Globus pallidus (tissue), 1 donor: ENCODE results near the gene NR2F1-AS1.

Source experiments
- DNase-seq: peaks from one replicate; pipeline ENCODE4 v3.0.0-alpha.2; 2015; ENCODE audit warnings: low spot score

Gene NR2F1-AS1

DNA sequence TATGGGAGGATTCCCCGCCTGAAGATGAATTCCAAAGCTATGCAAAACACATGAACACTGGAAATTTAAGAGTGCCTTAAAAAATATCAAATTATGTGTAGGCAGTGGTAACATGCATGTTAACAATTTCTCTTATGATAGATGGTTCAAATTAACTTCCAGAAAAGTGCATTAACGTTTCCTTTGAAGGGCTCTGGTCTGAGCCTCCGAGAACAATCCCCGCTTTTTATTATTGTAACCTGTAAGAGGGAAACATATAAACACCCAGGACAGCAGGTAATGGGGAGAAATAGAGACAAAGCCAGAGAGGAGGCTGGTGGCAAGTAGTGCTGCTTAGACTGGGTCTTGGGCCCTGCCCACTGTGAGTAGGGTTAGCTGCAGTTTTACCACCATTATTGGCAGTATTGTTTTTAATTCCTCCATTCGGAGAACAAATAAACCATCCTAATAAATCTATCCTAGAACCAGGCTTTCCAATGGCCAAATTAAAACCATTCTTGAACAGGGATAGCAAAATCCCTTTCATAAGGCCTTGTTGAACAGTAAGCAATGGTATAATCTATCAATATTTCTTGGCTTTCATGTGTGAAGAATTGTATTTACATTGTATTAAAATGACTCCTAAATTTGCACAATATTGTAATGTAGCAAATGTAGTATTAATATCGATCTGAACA lies 8.3 kb upstream of the NR2F1-AS1 start:
- no peak for DNase-seq

- no peak for DNase-seq
These were observed 7.5 kb upstream of the NR2F1-AS1 start for GRCh38 chr5:93588352-93589151.

GRCh38 chr5:93587597-93588351 lies 6.8 kb upstream of the NR2F1-AS1 start:
- DNase-seq: no peak

- DNase-seq: no peak
These were observed 5.9 kb upstream of the NR2F1-AS1 start for GRCh38 chr5:93586736-93587596.

- DNase-seq: no peak
These were observed 4.9 kb upstream of the NR2F1-AS1 start for GRCh38 chr5:93585767-93586385.

- DNase-seq: no peak
These were observed 4.2 kb upstream of the NR2F1-AS1 start for GRCh38 chr5:93585041-93585766.

DNA sequence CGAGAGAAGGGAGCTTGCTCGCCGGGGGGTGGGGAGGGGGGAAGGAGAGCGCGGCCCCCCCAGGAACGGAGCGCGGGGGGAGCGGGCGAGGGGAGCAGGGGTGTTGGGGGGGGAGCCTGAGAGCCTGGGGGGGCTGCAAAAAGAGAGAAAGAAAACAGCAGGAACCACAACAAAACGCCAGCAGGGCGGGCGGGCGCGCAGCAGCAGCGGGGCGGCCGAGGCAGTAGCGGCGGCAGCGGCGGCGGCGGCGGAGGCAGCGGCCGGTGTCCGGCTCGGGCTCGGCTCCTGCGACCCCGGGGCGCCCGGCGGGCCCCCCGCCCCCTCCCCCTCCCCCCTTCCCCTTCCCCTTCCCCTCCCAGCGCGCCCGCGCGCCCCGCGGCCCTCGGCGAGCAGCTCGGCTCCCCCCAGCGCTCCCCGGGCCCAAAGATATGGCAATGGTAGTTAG lies 3.6 kb upstream of the NR2F1-AS1 start:
- DNase-seq: no peak

DNA sequence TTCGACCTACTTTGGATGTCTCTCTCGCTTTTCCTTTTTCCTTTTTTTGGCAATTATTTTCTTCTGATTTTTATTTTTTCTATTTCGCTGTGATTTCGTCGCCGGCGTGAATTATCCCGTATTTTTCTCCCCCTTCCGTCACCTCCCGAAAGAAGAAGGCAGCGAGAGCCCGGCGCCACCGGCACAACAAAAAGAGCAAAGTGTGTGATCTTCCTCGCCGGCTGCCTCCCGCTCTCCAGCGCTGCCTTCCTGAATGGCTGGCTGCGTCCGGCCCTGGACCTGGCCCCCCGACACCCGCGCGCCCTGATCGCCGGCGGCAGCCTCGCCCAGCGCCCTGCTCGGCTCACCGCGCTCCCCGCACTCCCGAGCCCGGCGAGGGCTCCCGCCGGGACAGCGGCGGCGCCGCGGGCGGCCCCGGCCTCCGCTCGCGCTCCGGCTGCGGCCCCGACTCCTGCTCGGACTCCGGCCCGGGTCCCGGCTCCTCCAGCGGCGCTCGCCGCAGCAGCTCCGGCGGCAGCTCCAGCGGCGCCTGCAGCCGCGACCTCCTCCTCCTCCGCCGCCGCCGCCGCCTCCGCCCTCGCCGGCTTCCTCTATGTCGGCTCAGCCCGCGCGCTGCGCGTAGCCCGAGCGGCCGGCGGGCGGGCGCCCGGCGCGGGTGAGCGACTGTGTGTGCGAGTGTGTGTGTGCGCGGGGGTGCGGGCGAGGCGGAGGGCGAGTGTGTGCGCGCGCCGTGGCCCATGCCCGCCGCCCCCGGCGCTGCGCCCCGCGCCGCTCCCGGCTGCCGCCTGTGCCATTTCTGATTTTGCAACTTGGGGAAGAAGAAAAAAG lies 3.0 kb upstream of the NR2F1-AS1 start:
- DNase-seq: no peak

DNA sequence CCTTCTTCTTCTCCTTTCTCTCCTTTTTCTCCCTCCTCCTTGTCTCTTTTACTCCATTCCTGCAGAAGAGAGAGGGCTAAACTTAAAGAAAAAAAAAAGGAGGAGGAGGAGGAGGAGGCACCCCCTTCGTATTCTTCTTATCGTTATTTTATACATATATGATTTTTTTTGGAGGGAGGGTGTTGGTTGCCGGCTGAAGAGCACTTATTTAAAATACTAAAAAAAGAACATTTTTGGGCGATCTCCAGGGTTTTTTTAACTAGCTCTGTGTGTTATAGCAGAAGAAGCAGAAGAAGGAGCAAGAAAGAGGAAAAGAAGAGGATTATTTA lies 2.4 kb upstream of the NR2F1-AS1 start:
- DNase-seq: no peak

DNA sequence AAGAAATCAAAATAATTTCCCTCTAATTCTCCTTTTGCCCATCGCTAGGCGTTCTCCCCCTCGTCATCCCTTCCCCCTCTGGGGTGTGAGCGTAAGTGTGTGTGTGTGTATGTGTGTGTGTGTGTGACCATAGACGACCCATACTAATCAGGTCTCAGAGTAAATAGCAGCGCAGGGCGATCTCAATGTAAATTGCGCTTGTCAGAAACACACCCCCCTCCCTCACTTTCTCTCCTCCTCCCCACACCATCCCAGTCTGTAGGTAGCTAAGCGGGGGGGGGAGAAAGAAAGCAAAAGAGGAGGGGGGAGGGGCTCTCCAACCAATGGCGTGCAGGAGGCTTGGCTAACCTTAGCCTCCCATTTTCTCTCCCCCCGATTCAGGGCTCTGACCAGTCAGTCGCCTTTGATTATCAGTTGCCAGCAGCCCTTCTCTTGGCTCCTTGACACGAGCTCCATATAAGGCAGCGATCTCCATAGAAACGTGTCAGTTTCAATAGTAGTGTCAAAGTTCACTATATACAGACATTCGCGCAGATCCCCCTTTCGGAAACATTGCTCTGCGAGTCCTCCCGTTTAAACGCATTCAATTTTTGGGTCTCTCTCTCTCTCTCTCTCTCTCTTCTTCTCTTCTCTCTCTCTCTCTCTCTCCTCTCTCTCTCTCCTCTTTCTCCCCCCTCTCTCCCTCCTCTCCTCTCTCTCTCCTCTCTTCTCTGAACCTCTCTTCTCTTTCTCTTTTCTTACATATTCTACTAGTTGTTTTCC lies 1.8 kb upstream of the NR2F1-AS1 start, which contains the start of gene NR2F1:
NR2F1 (plus strand) TSS at position 546 of the 762 bp plus-strand sequence. CDS start 1,802 bp downstream, outside the sequence.
- peak; percentile 81 for DNase-seq

GRCh38 chr5:93582167-93582462 lies 1.1 kb upstream of the NR2F1-AS1 start:
- no peak for DNase-seq

- DNase-seq: no peak
These were observed 724 bp downstream of the NR2F1-AS1 start for GRCh38 chr5:93580063-93580926.

DNA sequence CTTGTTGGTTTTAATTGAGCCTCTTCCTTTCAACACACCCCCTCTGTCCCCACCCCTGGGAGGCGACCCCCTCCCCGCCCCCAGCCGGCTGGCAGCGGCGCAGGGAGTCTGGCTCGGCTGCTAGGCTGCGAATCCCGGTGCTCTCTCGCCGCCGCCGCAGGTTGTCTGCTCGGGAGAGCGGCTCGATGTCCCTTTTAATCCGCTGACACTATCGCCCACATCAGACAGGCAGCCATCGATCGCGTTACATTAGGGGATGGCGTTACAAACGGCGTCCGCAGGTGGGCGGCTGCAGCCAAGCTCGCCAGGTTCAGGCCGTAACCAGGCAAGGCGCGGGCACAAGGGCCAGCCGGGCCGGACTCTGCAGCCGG lies 1.3 kb downstream of the NR2F1-AS1 start:
- no peak for DNase-seq

DNA sequence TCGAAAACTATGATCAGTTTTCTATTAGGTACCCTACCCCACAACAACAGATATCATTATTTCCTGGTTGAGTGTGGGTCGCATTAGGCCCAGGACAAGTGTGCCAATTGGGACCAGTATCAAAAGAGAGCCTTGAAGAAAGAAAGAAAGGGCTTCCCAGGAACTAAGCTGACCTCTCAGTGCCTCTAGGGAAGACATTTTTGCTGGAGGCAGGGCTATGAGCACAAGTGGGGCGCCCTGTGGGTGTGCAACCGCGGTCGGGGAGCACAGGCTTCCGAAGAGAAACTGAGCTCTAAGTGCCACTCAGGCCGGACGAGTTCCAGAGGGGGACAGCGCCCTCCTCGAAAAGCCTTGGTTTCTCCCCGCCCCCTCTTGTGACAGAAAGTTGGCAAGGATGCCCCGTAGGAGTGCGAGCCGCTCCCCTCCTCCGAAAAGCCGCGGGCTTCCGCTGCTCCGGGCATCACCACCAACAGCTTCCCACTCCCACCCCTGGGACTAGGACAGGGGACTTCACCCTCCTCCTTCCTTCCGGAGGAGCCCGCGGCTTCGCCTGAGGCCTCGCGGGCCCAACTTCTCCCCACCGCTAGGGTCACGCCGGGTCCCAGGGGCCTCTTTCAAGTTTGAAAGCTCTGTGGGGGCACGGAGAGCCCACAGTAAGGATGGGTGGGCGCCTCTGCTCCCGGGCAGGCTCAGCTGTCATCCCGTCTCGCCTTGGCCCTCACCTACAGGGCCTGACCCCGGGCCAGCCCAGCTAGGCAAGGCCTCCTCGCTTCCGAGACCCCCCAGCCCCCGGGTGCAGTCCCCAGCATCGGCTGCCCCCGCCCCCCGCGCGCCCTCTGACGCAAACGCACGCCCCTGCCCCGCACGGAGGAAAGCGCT lies 2.0 kb downstream of the NR2F1-AS1 start:
- peak; percentile 47 for DNase-seq

DNA sequence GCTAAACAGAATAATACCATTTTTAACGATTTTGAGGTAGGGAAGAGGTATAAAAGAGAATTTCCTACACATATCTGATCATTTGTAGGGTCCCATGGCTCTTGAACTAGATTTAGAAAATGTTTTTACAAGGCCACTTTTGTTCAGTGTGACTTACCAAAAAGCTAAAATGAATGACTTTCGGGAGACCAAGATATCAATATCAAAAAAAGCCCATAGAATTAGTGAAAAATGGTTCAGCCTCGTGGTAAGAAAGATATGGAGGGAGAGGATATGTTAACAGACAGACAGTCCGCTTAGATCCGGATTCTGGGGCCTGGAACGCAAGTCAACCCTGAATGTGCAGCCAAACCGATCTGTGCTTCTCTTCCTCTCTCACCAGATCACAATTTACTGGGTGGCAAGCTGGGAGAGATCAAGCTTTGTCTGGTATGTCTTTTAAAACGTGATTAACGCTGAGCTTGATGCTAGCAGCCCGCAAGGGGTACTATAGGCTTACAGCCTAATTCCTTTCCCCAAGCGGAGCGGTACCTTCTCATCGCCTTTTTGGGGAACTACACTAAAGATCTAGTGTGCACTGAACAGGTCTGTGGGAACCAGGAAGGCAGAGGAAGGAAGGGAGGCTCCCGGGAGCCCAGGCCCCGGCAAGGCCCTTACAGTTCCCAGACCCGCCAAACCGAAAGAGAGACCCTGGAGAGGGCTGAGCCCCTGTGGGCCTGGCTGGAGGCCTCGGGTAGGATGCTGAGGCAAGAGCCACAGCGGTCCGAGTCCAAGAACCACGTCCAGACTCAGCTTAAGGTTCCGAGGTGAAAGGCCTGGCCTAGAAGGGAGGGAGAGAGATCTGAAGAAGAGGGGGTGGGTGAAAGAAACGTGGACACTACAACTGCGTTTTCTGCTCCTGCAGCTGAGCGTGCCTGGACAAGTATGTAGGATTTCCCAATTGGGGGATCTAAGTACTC lies 2.9 kb downstream of the NR2F1-AS1 start:
- DNase-seq: no peak
